GM12878 (cell line): ENCODE data around the gene ALG8. TPM values are rescaled to one million over a fixed set of nuclear protein-coding genes. Genes with fewer than 3 reads are reported as not detected.

Source experiments
- ATAC-seq: fragments of 200-7000 bp; cut with Tn5 transposase; 3 replicates; pipeline ENCODE4 v1.9.1; 2020; ENCODE audit warnings: mild to moderate bottlenecking, moderate library complexity
- BruUV-seq: library from RNA; stranded (reverse); fragments of 400-500 nt; replicated peaks from 2 replicates; lab custom pipeline; 2021; lab: Mats Ljungman, UMichigan
- CTCF ChIA-PET: fragments of 300-600 bp; sonication (Branson Sonifier 250); formaldehyde crosslinking; extraction: SDS; loops from one replicate; lab custom pipeline; 2021; ENCODE audit warnings: inconsistent platforms; lab: Yijun Ruan, JAX
- POLR2A ChIA-PET: fragments of 350-600 bp; formaldehyde crosslinking; extraction: SDS; loops from one replicate; lab custom pipeline; 2021; ENCODE audit warnings: inconsistent platforms; lab: Charles Lee
- RAD21 ChIA-PET: fragments of 300-600 bp; sonication (Branson Sonifier 250); formaldehyde crosslinking; loops from one replicate; lab custom pipeline; 2023; ENCODE audit warnings: antibody characterized with exemption; ENCODE audit not compliant: unreplicated experiment; lab: Charles Lee
- SMC1A ChIA-PET: fragments of 300-600 bp; sonication (Branson Sonifier 250); formaldehyde crosslinking; loops from one replicate; lab custom pipeline; 2023; ENCODE audit not compliant: unreplicated experiment, uncharacterized antibody; lab: Charles Lee
- DNase-seq: peaks from one replicate; pipeline ENCODE4 v3.0.0-alpha.2; 2011; ENCODE audit warnings: low read depth, low spot score
- FAIRE-seq: peaks from 3 replicates; lab custom pipeline; 2011; peaks lifted over from hg19 to GRCh38; lab: Jason Lieb, UNC
- H2AFZ ChIP-seq: 2 replicates; pipeline ENCODE4 v1.6.0; 2011; ENCODE audit warnings: low read depth, low read length, control low read depth; ENCODE audit not compliant: control insufficient read depth
- H3K27ac ChIP-seq: 2 replicates; pipeline ENCODE4 v1.5.1; 2011; ENCODE audit warnings: control low read depth; ENCODE audit not compliant: control insufficient read depth, insufficient read depth
- H3K27me3 ChIP-seq, 2 experiments: replicated peaks in 1 of 2; 2 replicates each; pipeline versions ENCODE4 v1.6.0 to v1.6.1; 2011; ENCODE audit warnings: low read length in 1 of 2; ENCODE audit not compliant: control insufficient read depth in 2 of 2, insufficient read depth in 2 of 2
- H3K36me3 ChIP-seq, 2 experiments: 2 replicates each; pipeline ENCODE4 v1.5.1; 2011; ENCODE audit warnings: low read length in 1 of 2; ENCODE audit not compliant: control insufficient read depth in 2 of 2, insufficient read depth in 2 of 2
- H3K4me1 ChIP-seq: 2 replicates; pipeline ENCODE4 v1.6.1; 2011; ENCODE audit warnings: mild to moderate bottlenecking, low read length, moderate library complexity, mixed read lengths; ENCODE audit not compliant: control insufficient read depth, insufficient read depth
- H3K4me2 ChIP-seq: 2 replicates; pipeline ENCODE4 v1.6.0; 2011; ENCODE audit warnings: control low read depth; ENCODE audit not compliant: control insufficient read depth, insufficient read depth
- H3K4me3 ChIP-seq: fragments of 200-600 bp; sonication (generic); 2 replicates; pipeline ENCODE4 v1.5.1; 2016
- H3K79me2 ChIP-seq: 2 replicates; pipeline ENCODE4 v1.6.0; 2011; ENCODE audit warnings: low read length; ENCODE audit not compliant: control insufficient read depth, insufficient read depth
- H3K9ac ChIP-seq: 2 replicates; pipeline ENCODE4 v1.8.0; 2011; ENCODE audit warnings: low read length, control low read depth, mixed read lengths; ENCODE audit not compliant: control insufficient read depth, insufficient read depth
- H3K9me3 ChIP-seq: replicated peaks from 3 replicates; pipeline ENCODE4 v1.5.1; 2011; ENCODE audit warnings: mild to moderate bottlenecking, low read length; ENCODE audit not compliant: control insufficient read depth, insufficient read depth
- H4K20me1 ChIP-seq: 2 replicates; pipeline ENCODE4 v1.6.0; 2011; ENCODE audit not compliant: control insufficient read depth, insufficient read depth
- BCL11A ChIP-seq: IDR thresholded peaks from 2 replicates; pipeline ENCODE4 v1.6.1; 2011; ENCODE audit warnings: low read depth, low read length
- BRCA1 ChIP-seq: IDR thresholded peaks from 2 replicates; pipeline ENCODE4 v1.6.1; 2011; ENCODE audit warnings: low read depth, low read length, improper control_type of control experiment
- CBFB ChIP-seq: IDR thresholded peaks from 2 replicates; pipeline ENCODE4 v1.6.1; 2016; ENCODE audit warnings: antibody characterized with exemption, low read depth
- EZH2 ChIP-seq: IDR thresholded peaks from 2 replicates; pipeline ENCODE4 v1.6.1; 2012; ENCODE audit warnings: low read depth, mild to moderate bottlenecking, control low read depth, inconsistent platforms, low read length, borderline replicate concordance; ENCODE audit not compliant: control insufficient read depth
- GABPA ChIP-seq: IDR thresholded peaks from 2 replicates; pipeline ENCODE4 v1.6.1; 2014; ENCODE audit warnings: antibody characterized with exemption, low read depth, mild to moderate bottlenecking, inconsistent platforms
- KLF5 ChIP-seq: fragments of 450-650 bp; IDR thresholded peaks from 2 replicates; pipeline ENCODE4 v1.6.1; 2014; ENCODE audit warnings: mild to moderate bottlenecking; ENCODE audit not compliant: partially characterized antibody
- NR2C2 ChIP-seq: IDR thresholded peaks from 2 replicates; pipeline ENCODE4 v1.6.1; 2011; ENCODE audit warnings: borderline replicate concordance, low read depth; ENCODE audit not compliant: control insufficient read depth, insufficient read length
- POLR2AphosphoS5 ChIP-seq: IDR thresholded peaks from 2 replicates; pipeline ENCODE4 v1.6.1; 2011; ENCODE audit warnings: mild to moderate bottlenecking, low read length, inconsistent platforms
- RAD21 ChIP-seq: IDR thresholded peaks from 2 replicates; pipeline ENCODE4 v1.6.1; 2011; ENCODE audit warnings: mild to moderate bottlenecking, low read depth, low read length, moderate library complexity; ENCODE audit not compliant: insufficient read depth
- RUNX3 ChIP-seq: IDR thresholded peaks from 2 replicates; pipeline ENCODE4 v1.6.1; 2012; ENCODE audit warnings: low read length, inconsistent platforms
- TCF12 ChIP-seq: IDR thresholded peaks from 2 replicates; pipeline ENCODE4 v1.6.1; 2011; ENCODE audit warnings: low read depth, mild to moderate bottlenecking, low read length
- ZBED1 ChIP-seq: IDR thresholded peaks from 2 replicates; pipeline ENCODE4 v1.6.1; 2016; ENCODE audit warnings: borderline replicate concordance
- ZNF217 ChIP-seq: fragments of 450-650 bp; IDR thresholded peaks from 2 replicates; pipeline ENCODE4 v1.6.1; 2017; ENCODE audit warnings: antibody characterized with exemption, mild to moderate bottlenecking
- ZNF622 ChIP-seq: fragments of 450-650 bp; IDR thresholded peaks from 2 replicates; pipeline ENCODE4 v1.6.1; 2017; ENCODE audit warnings: mild to moderate bottlenecking, inconsistent platforms
- ZSCAN29 ChIP-seq: fragments of 450-650 bp; IDR thresholded peaks from 2 replicates; pipeline ENCODE4 v1.6.1; 2017; ENCODE audit warnings: mild to moderate bottlenecking, moderate library complexity
- ZZZ3 ChIP-seq: IDR thresholded peaks from 2 replicates; pipeline ENCODE4 v1.6.1; 2011; ENCODE audit warnings: low read depth; ENCODE audit not compliant: control insufficient read depth, insufficient read length
- WGBS: methylation state at CpG from one replicate; pipeline ENCODE4 v1.1.6; 2016; ENCODE audit warnings: low lambda C conversion rate; ENCODE audit not compliant: insufficient replicate concordance, insufficient coverage; ENCODE audit errors: missing lambda C conversion rate; 5-methylcytosine and 5-hydroxymethylcytosine counted together
- in situ Hi-C: fragments of 300-500 bp; cut with MboI; formaldehyde crosslinking; loops from 9 replicates; pipeline ENCODE4 v1.14.3; 2018; ENCODE audit warnings: mixed read lengths
- intact Hi-C: fragments of 100-400 bp; cut with micrococcal nuclease; formaldehyde crosslinking; loops from one replicate; pipeline ENCODE4 v1.14.2; 2022; ENCODE audit not compliant: unreplicated experiment
- polyA plus RNA-seq, 11 experiments: library from polyadenylated mRNA; depleted of rRNA in 4 of 11; unstranded in 6 of 11; stranded (reverse) in 5 of 11; fragments of >200 nt; fragmentation: Nextera tagmentation in 4 of 11; fragmentation: Illumina TruSeq in 1 of 11; extraction: Ambion mirVana in 4 of 11; extraction: Trizol in 1 of 11; gene quantifications; 1 replicate in 1 of 11; 2 replicates in 10 of 11; pipeline versions ENCODE4 v1.2.1 to v1.2.3, GENCODE V29; 2011 to 2016; ENCODE audit warnings: inconsistent platforms in 2 of 11, missing spikeins in 2 of 11, low read depth in 1 of 11
- total RNA-seq, 4 experiments: library from RNA; depleted of rRNA in 3 of 4; stranded (reverse); fragments of >200 nt in 3 of 4; fragmentation: Illumina TruSeq in 1 of 4; extraction: Trizol in 1 of 4; gene quantifications; 2 replicates each; pipeline versions ENCODE4 v1.2.1 to v1.2.3, GENCODE V29; 2013 to 2021
- TF ChIP-seq, protein P1 (sequence below): fragments of 450-650 bp; IDR thresholded peaks from 2 replicates; pipeline ENCODE4 v1.6.1; 2018; ENCODE audit warnings: mild to moderate bottlenecking, low read depth, moderate library complexity; ENCODE audit not compliant: partially characterized antibody
- TF ChIP-seq, protein P2 (sequence below): fragments of 450-650 bp; IDR thresholded peaks from 2 replicates; pipeline ENCODE4 v1.6.1; 2016; ENCODE audit warnings: mild to moderate bottlenecking, moderate library complexity, borderline replicate concordance
- TF ChIP-seq, protein P3 (sequence below): IDR thresholded peaks from 2 replicates; pipeline ENCODE4 v1.6.1; 2011; ENCODE audit warnings: mild to moderate bottlenecking, low read depth, low read length, moderate library complexity; ENCODE audit not compliant: insufficient replicate concordance

Gene ALG8
- total and polyA plus RNA-seq, 10 of the 15 experiments (the other 5 are each of a cell fraction or from before 2014, with no cell fraction given), result 45.7 to 105 (median 68.4) TPM

DNA sequence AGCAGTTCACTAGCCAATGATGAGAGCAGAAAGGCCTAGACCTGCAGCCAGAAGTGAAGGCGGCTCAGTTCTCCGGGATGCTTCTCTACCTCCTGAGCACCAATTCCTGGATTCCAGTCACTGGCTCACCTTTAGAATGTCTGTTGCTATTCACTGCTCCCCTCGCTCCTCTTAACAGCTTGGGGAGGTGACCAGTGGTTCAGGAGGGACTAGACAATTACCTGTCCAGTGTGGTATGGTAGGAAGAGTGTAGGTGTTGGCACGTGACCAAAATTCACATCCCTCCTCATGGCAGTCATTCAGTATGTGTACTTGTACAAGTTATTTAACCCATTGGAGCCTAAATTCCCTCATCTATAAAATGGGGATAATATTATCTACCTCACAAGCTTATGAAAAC, 71.7 kb downstream of the ALG8 start:
- CTCF ChIA-PET, result interaction anchor here (0.7 to 2.5 kb wide), 3 partner anchors 11 to 519 kb away, joined by 3 to 7 read pairs (median 3); no protein-coding TSS in a partner anchor
- BruUV-seq, result no TSS peak
- TF ChIP-seq CBFB (no peak), POLR2AphosphoS5 (no peak), EZH2 (no peak), TCF12 (no peak), ZNF217 (no peak), BRCA1 (no peak), BCL11A (no peak), ZSCAN29 (no peak), GABPA (no peak), RAD21 (no peak), ZBED1 (no peak), ZZZ3 (no peak), NR2C2 (no peak), ZNF622 (no peak), KLF5 (no peak), RUNX3 (no peak)
- TF ChIP-seq, protein P1, sequence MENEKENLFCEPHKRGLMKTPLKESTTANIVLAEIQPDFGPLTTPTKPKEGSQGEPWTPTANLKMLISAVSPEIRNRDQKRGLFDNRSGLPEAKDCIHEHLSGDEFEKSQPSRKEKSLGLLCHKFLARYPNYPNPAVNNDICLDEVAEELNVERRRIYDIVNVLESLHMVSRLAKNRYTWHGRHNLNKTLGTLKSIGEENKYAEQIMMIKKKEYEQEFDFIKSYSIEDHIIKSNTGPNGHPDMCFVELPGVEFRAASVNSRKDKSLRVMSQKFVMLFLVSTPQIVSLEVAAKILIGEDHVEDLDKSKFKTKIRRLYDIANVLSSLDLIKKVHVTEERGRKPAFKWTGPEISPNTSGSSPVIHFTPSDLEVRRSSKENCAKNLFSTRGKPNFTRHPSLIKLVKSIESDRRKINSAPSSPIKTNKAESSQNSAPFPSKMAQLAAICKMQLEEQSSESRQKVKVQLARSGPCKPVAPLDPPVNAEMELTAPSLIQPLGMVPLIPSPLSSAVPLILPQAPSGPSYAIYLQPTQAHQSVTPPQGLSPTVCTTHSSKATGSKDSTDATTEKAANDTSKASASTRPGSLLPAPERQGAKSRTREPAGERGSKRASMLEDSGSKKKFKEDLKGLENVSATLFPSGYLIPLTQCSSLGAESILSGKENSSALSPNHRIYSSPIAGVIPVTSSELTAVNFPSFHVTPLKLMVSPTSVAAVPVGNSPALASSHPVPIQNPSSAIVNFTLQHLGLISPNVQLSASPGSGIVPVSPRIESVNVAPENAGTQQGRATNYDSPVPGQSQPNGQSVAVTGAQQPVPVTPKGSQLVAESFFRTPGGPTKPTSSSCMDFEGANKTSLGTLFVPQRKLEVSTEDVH, result no peak
- TF ChIP-seq, protein P2, sequence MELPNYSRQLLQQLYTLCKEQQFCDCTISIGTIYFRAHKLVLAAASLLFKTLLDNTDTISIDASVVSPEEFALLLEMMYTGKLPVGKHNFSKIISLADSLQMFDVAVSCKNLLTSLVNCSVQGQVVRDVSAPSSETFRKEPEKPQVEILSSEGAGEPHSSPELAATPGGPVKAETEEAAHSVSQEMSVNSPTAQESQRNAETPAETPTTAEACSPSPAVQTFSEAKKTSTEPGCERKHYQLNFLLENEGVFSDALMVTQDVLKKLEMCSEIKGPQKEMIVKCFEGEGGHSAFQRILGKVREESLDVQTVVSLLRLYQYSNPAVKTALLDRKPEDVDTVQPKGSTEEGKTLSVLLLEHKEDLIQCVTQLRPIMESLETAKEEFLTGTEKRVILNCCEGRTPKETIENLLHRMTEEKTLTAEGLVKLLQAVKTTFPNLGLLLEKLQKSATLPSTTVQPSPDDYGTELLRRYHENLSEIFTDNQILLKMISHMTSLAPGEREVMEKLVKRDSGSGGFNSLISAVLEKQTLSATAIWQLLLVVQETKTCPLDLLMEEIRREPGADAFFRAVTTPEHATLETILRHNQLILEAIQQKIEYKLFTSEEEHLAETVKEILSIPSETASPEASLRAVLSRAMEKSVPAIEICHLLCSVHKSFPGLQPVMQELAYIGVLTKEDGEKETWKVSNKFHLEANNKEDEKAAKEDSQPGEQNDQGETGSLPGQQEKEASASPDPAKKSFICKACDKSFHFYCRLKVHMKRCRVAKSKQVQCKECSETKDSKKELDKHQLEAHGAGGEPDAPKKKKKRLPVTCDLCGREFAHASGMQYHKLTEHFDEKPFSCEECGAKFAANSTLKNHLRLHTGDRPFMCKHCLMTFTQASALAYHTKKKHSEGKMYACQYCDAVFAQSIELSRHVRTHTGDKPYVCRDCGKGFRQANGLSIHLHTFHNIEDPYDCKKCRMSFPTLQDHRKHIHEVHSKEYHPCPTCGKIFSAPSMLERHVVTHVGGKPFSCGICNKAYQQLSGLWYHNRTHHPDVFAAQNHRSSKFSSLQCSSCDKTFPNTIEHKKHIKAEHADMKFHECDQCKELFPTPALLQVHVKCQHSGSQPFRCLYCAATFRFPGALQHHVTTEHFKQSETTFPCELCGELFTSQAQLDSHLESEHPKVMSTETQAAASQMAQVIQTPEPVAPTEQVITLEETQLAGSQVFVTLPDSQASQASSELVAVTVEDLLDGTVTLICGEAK, result no peak
- TF ChIP-seq, protein P3, sequence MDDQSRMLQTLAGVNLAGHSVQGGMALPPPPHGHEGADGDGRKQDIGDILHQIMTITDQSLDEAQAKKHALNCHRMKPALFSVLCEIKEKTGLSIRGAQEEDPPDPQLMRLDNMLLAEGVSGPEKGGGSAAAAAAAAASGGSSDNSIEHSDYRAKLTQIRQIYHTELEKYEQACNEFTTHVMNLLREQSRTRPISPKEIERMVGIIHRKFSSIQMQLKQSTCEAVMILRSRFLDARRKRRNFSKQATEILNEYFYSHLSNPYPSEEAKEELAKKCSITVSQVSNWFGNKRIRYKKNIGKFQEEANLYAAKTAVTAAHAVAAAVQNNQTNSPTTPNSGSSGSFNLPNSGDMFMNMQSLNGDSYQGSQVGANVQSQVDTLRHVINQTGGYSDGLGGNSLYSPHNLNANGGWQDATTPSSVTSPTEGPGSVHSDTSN, result no peak

More for the DNA sequence above, 71.7 kb downstream of the ALG8 start:
- FAIRE-seq (no peak), DNase-seq (no peak), ATAC-seq (no peak)
- Histone ChIP-seq H3K4me2 (no peak overlapping the region), H3K9me3 (no peaks in the 10 kb centered on the region), H3K9ac (no peak overlapping the region), H3K4me1 (no peaks in the 10 kb centered on the region), H3K27ac (no peak overlapping the region), H3K79me2 (no peaks in the 10 kb centered on the region; the same call in 1 of the 2 replicates), H3K27me3 (no peaks in the 10 kb centered on the region), H4K20me1 (no peaks in the 10 kb centered on the region), H3K4me3 (no peak overlapping the region), H3K36me3 (peaks cover 3 to 16% of the 10 kb centered on the region in 2 experiments), H2AFZ (no peak overlapping the region)
- 98% methylated on average over 4 of the region's 4 CpGs for WGBS
- intact Hi-C loops, result no loop called here
- SMC1A ChIA-PET, result no interaction called here
- in situ Hi-C loops, result no loop called here
- POLR2A ChIA-PET, result no interaction called here
- RAD21 ChIA-PET, result no interaction called here
